Naive thymus-derived CD4-positive, alpha-beta T cell (primary cell): Measurements from ENCODE around the gene HSFX1. TPM values are rescaled to one million over a fixed set of nuclear protein-coding genes. Genes with fewer than 3 reads are reported as not detected.
"Not testable (repeated sequence)": the region's sequence is repeated elsewhere in the genome, so short reads cannot be mapped to it uniquely, and the experiment has no call there.

Experiments
- ATAC-seq: fragments of 150-1000 bp; cut with Tn5 transposase; 2 replicates; pipeline ENCODE4 v1.10.0; 2021; ENCODE audit warnings: mild to moderate bottlenecking, moderate library complexity
- CTCF ChIA-PET: fragments of 350-600 bp; sonication (Branson Sonifier 250); formaldehyde crosslinking; loops from one replicate; lab custom pipeline; 2021; ENCODE audit warnings: antibody characterized with exemption; lab: Charles Lee
- POLR2A ChIA-PET: fragments of 350-600 bp; sonication (Branson Sonifier 250); formaldehyde crosslinking; loops from one replicate; lab custom pipeline; 2021; ENCODE audit warnings: antibody characterized with exemption, inconsistent platforms; lab: Charles Lee
- DNase-seq, 9 donors: peaks; one replicate each; pipeline versions ENCODE4 v3.0.0 to v3.0.0-alpha.2; 2020 to 2022; ENCODE audit warnings: mixed read lengths in 1 of 9
- H3K27ac ChIP-seq: one replicate; pipeline ENCODE4 v1.7.0; 2013; ENCODE audit warnings: mild to moderate bottlenecking, low read depth, low read length, moderate library complexity
- H3K27me3 ChIP-seq, 2 donors: one replicate each; pipeline ENCODE4 v1.7.0; 2013; ENCODE audit warnings: low read length in 2 of 2, mild to moderate bottlenecking in 2 of 2, moderate library complexity in 2 of 2; ENCODE audit not compliant: control insufficient read depth in 2 of 2, insufficient read depth in 2 of 2
- H3K36me3 ChIP-seq, 3 experiments: 1 replicate in 2 of 3; 2 replicates in 1 of 3; pipeline ENCODE4 v1.7.0; 2013; ENCODE audit warnings: low read length in 3 of 3, mild to moderate bottlenecking in 3 of 3, moderate library complexity in 1 of 3; ENCODE audit not compliant: insufficient read depth in 3 of 3, control insufficient read depth in 2 of 3
- H3K4me1 ChIP-seq, 2 donors: one replicate each; pipeline ENCODE4 v1.7.0; 2013; ENCODE audit warnings: low read length in 2 of 2, mild to moderate bottlenecking in 2 of 2, moderate library complexity in 1 of 2; ENCODE audit not compliant: control insufficient read depth in 2 of 2, insufficient read depth in 2 of 2
- H3K4me3 ChIP-seq: 2 replicates; pipeline ENCODE4 v1.7.0; 2013; ENCODE audit warnings: mild to moderate bottlenecking, low read length
- H3K9me3 ChIP-seq, 3 experiments: 1 replicate in 2 of 3; 2 replicates in 1 of 3; pipeline ENCODE4 v1.7.0; 2013; ENCODE audit warnings: low read length in 3 of 3; ENCODE audit not compliant: control insufficient read depth in 2 of 3
- H3K27ac Mint-ChIP-seq, 9 donors: one replicate each; pipeline ENCODE4 v1.8.0; 2020 to 2022; ENCODE audit warnings: mixed read lengths in 9 of 9, mild to moderate bottlenecking in 8 of 9, moderate library complexity in 5 of 9, inconsistent platforms in 2 of 9
- H3K27me3 Mint-ChIP-seq, 5 donors: one replicate each; pipeline ENCODE4 v1.8.0; 2021 to 2022; ENCODE audit warnings: mixed read lengths in 5 of 5, mild to moderate bottlenecking in 1 of 5
- H3K36me3 Mint-ChIP-seq, 5 donors: one replicate each; pipeline ENCODE4 v1.8.0; 2020 to 2022; ENCODE audit warnings: mixed read lengths in 5 of 5, mild to moderate bottlenecking in 3 of 5, inconsistent platforms in 1 of 5
- H3K4me1 Mint-ChIP-seq, 7 donors: one replicate each; pipeline ENCODE4 v1.8.0; 2020 to 2022; ENCODE audit warnings: mixed read lengths in 7 of 7, mild to moderate bottlenecking in 3 of 7, inconsistent platforms in 1 of 7
- H3K4me3 Mint-ChIP-seq, 10 donors: one replicate each; pipeline ENCODE4 v1.8.0; 2020 to 2022; ENCODE audit warnings: mild to moderate bottlenecking in 10 of 10, mixed read lengths in 10 of 10, moderate library complexity in 6 of 10, inconsistent platforms in 2 of 10
- H3K9me3 Mint-ChIP-seq, 11 donors: one replicate each; pipeline ENCODE4 v1.8.0; 2020 to 2022; ENCODE audit warnings: mixed read lengths in 11 of 11, mild to moderate bottlenecking in 4 of 11, inconsistent platforms in 1 of 11, moderate library complexity in 1 of 11
- intact Hi-C, 2 donors: fragments of 100-400 bp; cut with micrococcal nuclease; formaldehyde crosslinking; loops; one replicate each; pipeline ENCODE4 v1.15.1; 2023
- polyA plus RNA-seq, 2 donors: library from polyadenylated mRNA; unstranded; fragments of 300-500 nt; fragmentation: Illumina TruSeq; gene quantifications; one replicate each; pipeline ENCODE4 v1.2.3, GENCODE V29; 2021
- total RNA-seq, 6 experiments: library from RNA in 5 of 6; stranded (reverse) in 5 of 6; gene quantifications; 1 replicate in 5 of 6; 2 replicates in 1 of 6; pipeline ENCODE4 v1.2.3 and lab custom pipeline; 2021 to 2026

HSFX1 gene
- total RNA-seq (1 to 10 TPM in 3 of 5 experiments, under 1 TPM in 2; 0.47 to 2.8 (median 1.2) TPM), polyA plus RNA-seq (under 1 TPM in 1 of 2 donors, not detected in 1; 0.52 TPM), total RNA-seq (lab: John Stamatoyannopoulos, UW) (not detected)

DNA sequence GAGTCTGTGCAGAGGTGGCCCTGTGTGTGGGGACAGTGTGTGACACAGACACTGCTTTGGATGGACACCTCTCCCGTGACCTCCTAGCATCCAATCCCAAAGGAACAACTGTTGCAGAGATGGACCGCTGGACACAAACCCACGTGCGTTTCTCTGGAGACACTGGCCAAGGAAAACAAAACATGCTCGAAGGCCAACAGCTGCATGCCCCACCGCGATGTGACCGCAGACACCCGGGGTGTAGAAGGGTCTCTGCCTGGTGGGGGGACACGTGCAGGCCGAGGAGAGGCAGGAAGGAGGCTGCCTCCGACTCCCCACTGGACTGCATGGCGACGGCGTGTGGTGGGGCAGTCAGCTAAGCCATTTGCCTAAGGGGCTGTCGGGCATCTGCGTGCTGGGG lies at the start of gene HSFX1:
Gene HSFX1 (plus strand): TSS at position 301 of the 400 bp plus-strand sequence. CDS start 614 bp downstream, outside the sequence.
- H3K4me3 Mint-ChIP-seq, H3K27me3 ChIP-seq, H3K4me1 ChIP-seq, H3K27me3 Mint-ChIP-seq, POLR2A ChIA-PET, ATAC-seq, H3K36me3 ChIP-seq, H3K9me3 ChIP-seq, H3K4me3 ChIP-seq, DNase-seq, H3K36me3 Mint-ChIP-seq, CTCF ChIA-PET, H3K4me1 Mint-ChIP-seq, H3K27ac ChIP-seq, intact Hi-C loops, H3K27ac Mint-ChIP-seq, H3K9me3 Mint-ChIP-seq: not testable (repeated sequence)

GRCh38 chrX:149727308-149727707 lies 46.6 kb upstream of the HSFX1 start:
- DNase-seq, H3K4me1 ChIP-seq, H3K27me3 ChIP-seq, H3K4me1 Mint-ChIP-seq, H3K27ac ChIP-seq, ATAC-seq, H3K4me3 Mint-ChIP-seq, H3K4me3 ChIP-seq, H3K36me3 ChIP-seq, H3K9me3 Mint-ChIP-seq, H3K9me3 ChIP-seq, intact Hi-C loops, H3K36me3 Mint-ChIP-seq, POLR2A ChIA-PET, H3K27me3 Mint-ChIP-seq, H3K27ac Mint-ChIP-seq, CTCF ChIA-PET: not testable (repeated sequence)

GRCh38 chrX:149742269-149742668 lies 31.6 kb upstream of the HSFX1 start:
- H3K4me1 ChIP-seq, H3K9me3 ChIP-seq, H3K27ac ChIP-seq, POLR2A ChIA-PET, CTCF ChIA-PET, H3K4me3 Mint-ChIP-seq, intact Hi-C loops, H3K27me3 ChIP-seq, H3K4me3 ChIP-seq, H3K36me3 ChIP-seq, H3K27me3 Mint-ChIP-seq, H3K4me1 Mint-ChIP-seq, H3K9me3 Mint-ChIP-seq, H3K36me3 Mint-ChIP-seq, DNase-seq, ATAC-seq, H3K27ac Mint-ChIP-seq: not testable (repeated sequence)

DNA sequence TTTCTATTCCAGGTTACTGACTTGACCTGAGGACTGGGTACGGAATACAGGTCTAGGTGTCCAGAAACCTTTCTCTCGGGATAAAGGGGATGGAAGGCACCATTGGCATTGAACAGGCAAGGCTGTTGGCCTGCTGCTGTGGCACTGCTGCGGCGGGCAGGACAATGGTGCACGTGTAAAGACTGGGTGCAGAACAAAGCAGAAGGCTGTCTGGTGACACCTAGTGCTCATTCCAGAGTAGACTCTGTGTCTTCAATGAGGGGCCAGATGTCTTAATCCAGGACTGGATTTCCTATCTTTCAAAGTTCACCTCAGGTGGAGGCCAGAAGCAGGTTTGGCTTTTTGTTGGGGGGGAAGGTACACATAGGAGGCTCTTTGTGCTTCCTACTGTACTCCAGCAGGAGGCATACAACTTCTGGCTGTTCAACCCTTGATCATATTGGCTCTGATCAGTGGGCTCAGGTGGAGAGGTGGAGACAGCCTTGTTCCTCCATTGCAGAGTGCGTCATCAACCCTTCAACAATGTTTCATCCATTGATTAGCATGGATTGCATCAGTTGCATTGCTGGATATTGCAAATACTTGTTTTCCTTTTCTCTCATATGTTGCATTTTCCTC lies 27.4 kb upstream of the HSFX1 start:
- POLR2A ChIA-PET, ATAC-seq, H3K36me3 Mint-ChIP-seq, H3K9me3 Mint-ChIP-seq, DNase-seq, intact Hi-C loops, H3K36me3 ChIP-seq, CTCF ChIA-PET, H3K4me3 Mint-ChIP-seq, H3K4me1 ChIP-seq, H3K27ac Mint-ChIP-seq, H3K27ac ChIP-seq, H3K27me3 ChIP-seq, H3K27me3 Mint-ChIP-seq, H3K4me3 ChIP-seq, H3K9me3 ChIP-seq, H3K4me1 Mint-ChIP-seq: not testable (repeated sequence)

- H3K9me3 Mint-ChIP-seq: no peaks in the 10 kb centered on the region
- no peak overlapping the region for H3K27ac Mint-ChIP-seq
- H3K36me3 ChIP-seq: no peaks in the 10 kb centered on the region
- no peaks in the 10 kb centered on the region for H3K9me3 ChIP-seq
- ChIA-PET POLR2A (no interaction called here), CTCF (no interaction called here)
- no peak overlapping the region for H3K27ac ChIP-seq
- intact Hi-C loops: no loop called here
- no peak overlapping the region for H3K4me3 ChIP-seq
- H3K4me1 Mint-ChIP-seq: no peaks in the 10 kb centered on the region
- no peaks in the 10 kb centered on the region for H3K27me3 ChIP-seq
- no peaks in the 10 kb centered on the region for H3K36me3 Mint-ChIP-seq
- no peaks in the 10 kb centered on the region for H3K4me1 ChIP-seq
- H3K4me3 Mint-ChIP-seq: no peak overlapping the region
- peaks cover 0 to 6% (median 0%) of the 10 kb centered on the region in 5 donors for H3K27me3 Mint-ChIP-seq
- DNase-seq (no peak), ATAC-seq (no peak)
Observed at GRCh38 chrX:149757206-149758067, 16.4 kb upstream of the HSFX1 start.

- H3K27me3 ChIP-seq: no peaks in the 10 kb centered on the region
- no peaks in the 10 kb centered on the region for H3K9me3 ChIP-seq
- Mint-ChIP-seq H3K4me1 (no peaks in the 10 kb centered on the region), H3K9me3 (no peaks in the 10 kb centered on the region), H3K27ac (no peak overlapping the region), H3K27me3 (peaks cover 0 to 4% (median 0%) of the 10 kb centered on the region in 5 donors), H3K4me3 (no peak overlapping the region), H3K36me3 (no peaks in the 10 kb centered on the region)
- ChIA-PET CTCF (no interaction called here), POLR2A (no interaction called here)
- H3K36me3 ChIP-seq: no peaks in the 10 kb centered on the region
- ATAC-seq (no peak), DNase-seq (no peak)
- no peak overlapping the region for H3K27ac ChIP-seq
- no peaks in the 10 kb centered on the region for H3K4me1 ChIP-seq
- no peak overlapping the region for H3K4me3 ChIP-seq
- intact Hi-C loops: no loop called here
Observed at GRCh38 chrX:149758068-149758714, 15.7 kb upstream of the HSFX1 start.
